Nephron progenitor cell (in vitro differentiated cells): ENCODE results near the gene TRIM41.
"Not testable (repeated sequence)": the region's sequence is repeated elsewhere in the genome, so short reads cannot be mapped to it uniquely, and the experiment has no call there.

Experiments
- DNase-seq: peaks from one replicate; pipeline ENCODE4 v3.0.0; 2021
- H3K27ac Mint-ChIP-seq: 2 replicates; pipeline ENCODE4 v1.8.0; 2021; ENCODE audit warnings: mild to moderate bottlenecking, moderate library complexity, mixed read lengths
- H3K27me3 Mint-ChIP-seq: 2 replicates; pipeline ENCODE4 v1.8.0; 2021; ENCODE audit warnings: mild to moderate bottlenecking, low read depth, mixed read lengths; ENCODE audit not compliant: poor library complexity
- H3K36me3 Mint-ChIP-seq: 2 replicates; pipeline ENCODE4 v1.8.0; 2021; ENCODE audit warnings: low read depth, mixed read lengths
- H3K4me1 Mint-ChIP-seq: 2 replicates; pipeline ENCODE4 v1.8.0; 2021; ENCODE audit warnings: mixed read lengths
- H3K4me3 Mint-ChIP-seq: 2 replicates; pipeline ENCODE4 v1.8.0; 2021; ENCODE audit warnings: mild to moderate bottlenecking, moderate library complexity, mixed read lengths
- H3K9me3 Mint-ChIP-seq: 2 replicates; pipeline ENCODE4 v1.8.0; 2021; ENCODE audit warnings: mild to moderate bottlenecking, moderate library complexity, mixed read lengths
- CTCF ChIP-seq: fragments of 200-600 bp; sonication (generic); IDR thresholded peaks from 2 replicates; pipeline ENCODE4 v1.5.0; 2021; ENCODE audit warnings: antibody characterized with exemption

Gene TRIM41

GRCh38 chr5:181207960-181208253 is 15.2 kb upstream of the TRIM41 start:
- no peak overlapping the region for H3K27ac Mint-ChIP-seq
- no peak for DNase-seq
- H3K36me3 Mint-ChIP-seq, result no peaks in the 10 kb centered on the region
- H3K27me3 Mint-ChIP-seq, result peaks cover 86% of the 10 kb centered on the region
- H3K4me3 Mint-ChIP-seq, result peak overlapping the region; percentile 93
- H3K9me3 Mint-ChIP-seq, result peaks cover 20% of the 10 kb centered on the region
- H3K4me1 Mint-ChIP-seq, result peaks cover 20% of the 10 kb centered on the region
- TF ChIP-seq CTCF, result no peak

- DNase-seq, H3K27ac Mint-ChIP-seq, H3K4me3 Mint-ChIP-seq, H3K36me3 Mint-ChIP-seq: not testable (repeated sequence)
- peaks cover 20% of the 10 kb centered on the region for H3K9me3 Mint-ChIP-seq
- peaks cover 86% of the 10 kb centered on the region for H3K27me3 Mint-ChIP-seq
- peaks cover 26% of the 10 kb centered on the region for H3K4me1 Mint-ChIP-seq
These were observed 14.1 kb upstream of the TRIM41 start for GRCh38 chr5:181209006-181209405.

- H3K36me3 Mint-ChIP-seq, H3K27ac Mint-ChIP-seq, DNase-seq, H3K4me3 Mint-ChIP-seq: not testable (repeated sequence)
- Mint-ChIP-seq H3K27me3 (peaks cover 85% of the 10 kb centered on the region), H3K4me1 (peaks cover 23% of the 10 kb centered on the region), H3K9me3 (peaks cover 20% of the 10 kb centered on the region)
These were observed 12.9 kb upstream of the TRIM41 start for GRCh38 chr5:181210148-181210547.

- H3K27me3 Mint-ChIP-seq, result peaks cover 79% of the 10 kb centered on the region
- peaks cover 18% of the 10 kb centered on the region for H3K4me1 Mint-ChIP-seq
- H3K9me3 Mint-ChIP-seq, result peaks cover 20% of the 10 kb centered on the region
- H3K27ac Mint-ChIP-seq, H3K4me3 Mint-ChIP-seq, H3K36me3 Mint-ChIP-seq, DNase-seq: not testable (repeated sequence)
These were observed 12.4 kb upstream of the TRIM41 start for GRCh38 chr5:181210698-181211097.

- TF ChIP-seq CTCF, result no peak
- Mint-ChIP-seq H3K36me3 (no peaks in the 10 kb centered on the region), H3K9me3 (peaks cover 20% of the 10 kb centered on the region), H3K4me3 (no peak overlapping the region), H3K4me1 (peaks cover 15% of the 10 kb centered on the region), H3K27ac (no peak overlapping the region), H3K27me3 (peaks cover 78% of the 10 kb centered on the region)
- DNase-seq, result no peak
These were observed 11.9 kb upstream of the TRIM41 start for GRCh38 chr5:181211208-181211607.

GRCh38 chr5:181212080-181212479 is 11.0 kb upstream of the TRIM41 start:
- peaks cover 78% of the 10 kb centered on the region for H3K27me3 Mint-ChIP-seq

GRCh38 chr5:181212934-181213333 is 10.1 kb upstream of the TRIM41 start:
- Mint-ChIP-seq H3K4me3 (no peak overlapping the region), H3K9me3 (peaks cover 7% of the 10 kb centered on the region), H3K36me3 (no peaks in the 10 kb centered on the region), H3K4me1 (peaks cover 20% of the 10 kb centered on the region), H3K27ac (no peak overlapping the region), H3K27me3 (peaks cover 78% of the 10 kb centered on the region)
- no peak for DNase-seq
- no peak for TF ChIP-seq CTCF

More at GRCh38 chr5:181212080-181212479, 11.0 kb upstream of the TRIM41 start:
- no peak for TF ChIP-seq CTCF
- Mint-ChIP-seq H3K27ac (no peak overlapping the region), H3K36me3 (no peaks in the 10 kb centered on the region), H3K9me3 (peaks cover 15% of the 10 kb centered on the region), H3K4me1 (peaks cover 13% of the 10 kb centered on the region), H3K4me3 (no peak overlapping the region)
- no peak for DNase-seq

- H3K36me3 Mint-ChIP-seq, H3K4me3 Mint-ChIP-seq, H3K9me3 Mint-ChIP-seq, DNase-seq, H3K27ac Mint-ChIP-seq: not testable (repeated sequence)
- peaks cover 74% of the 10 kb centered on the region for H3K27me3 Mint-ChIP-seq
- H3K4me1 Mint-ChIP-seq, result peaks cover 20% of the 10 kb centered on the region
These were observed 8.8 kb upstream of the TRIM41 start for GRCh38 chr5:181214249-181214648.
